Medulla oblongata (tissue), 1 donor: ENCODE results near the gene SNCA.
A peak's percentile ranks its signal among the peaks of the same experiment; 100 is the strongest.

Source experiments
- DNase-seq: peaks from one replicate; pipeline ENCODE4 v3.0.0-alpha.2; 2015; ENCODE audit errors: extremely low spot score

SNCA gene

DNA sequence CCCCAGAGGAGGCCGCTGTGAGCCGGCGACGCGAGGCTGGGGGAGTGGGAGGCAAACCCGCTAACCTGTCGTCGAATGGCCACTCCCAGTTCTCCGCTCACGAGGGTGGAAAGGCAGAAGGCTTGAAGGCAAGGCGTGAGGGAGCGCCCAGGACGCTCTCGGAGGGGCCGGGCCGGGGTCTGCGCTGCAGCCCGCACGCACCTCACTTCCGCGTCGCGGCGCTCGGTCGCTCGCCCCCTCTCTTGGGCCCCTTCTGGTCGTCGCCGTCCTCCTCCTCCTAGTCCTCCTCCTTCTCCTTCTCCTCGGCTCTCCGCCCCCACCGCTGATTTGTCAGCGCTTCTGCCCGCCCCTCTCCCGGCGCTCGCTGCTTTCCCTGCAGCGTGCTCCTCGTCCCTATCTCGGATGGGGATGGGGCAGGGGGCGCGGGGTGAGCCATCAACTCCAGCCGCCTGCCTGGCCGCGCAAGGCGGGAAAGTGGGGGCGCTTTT lies at the start of gene SNCA:
Gene SNCA, minus strand, starts transcription at position 265 of the 488 bp plus-strand sequence. CDS start 1,494 bp downstream, outside the sequence.
- DNase-seq, result peak; percentile 84

DNA sequence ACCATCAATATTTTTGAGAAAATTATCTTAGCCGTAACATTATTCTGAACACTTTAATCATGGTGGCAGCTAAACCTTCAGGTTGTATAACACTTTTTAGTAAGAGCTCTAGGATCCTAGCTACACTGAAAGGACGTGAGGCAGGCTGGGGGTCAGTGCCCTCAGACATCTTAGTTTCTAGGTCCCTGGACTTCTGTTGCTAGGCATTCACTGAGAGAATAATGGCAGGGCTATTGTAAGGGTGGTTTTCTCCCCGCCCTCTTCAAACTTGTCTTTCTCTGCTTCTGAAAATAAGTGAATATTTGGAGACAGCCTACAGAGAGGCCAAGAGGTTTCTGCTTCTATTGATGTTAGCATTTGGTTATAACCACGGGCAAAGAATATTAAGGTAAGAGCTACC lies 42.3 kb upstream of the SNCA start:
- no peak for DNase-seq

GRCh38 chr4:89878611-89879010 lies 41.6 kb upstream of the SNCA start:
- DNase-seq, result no peak

DNA sequence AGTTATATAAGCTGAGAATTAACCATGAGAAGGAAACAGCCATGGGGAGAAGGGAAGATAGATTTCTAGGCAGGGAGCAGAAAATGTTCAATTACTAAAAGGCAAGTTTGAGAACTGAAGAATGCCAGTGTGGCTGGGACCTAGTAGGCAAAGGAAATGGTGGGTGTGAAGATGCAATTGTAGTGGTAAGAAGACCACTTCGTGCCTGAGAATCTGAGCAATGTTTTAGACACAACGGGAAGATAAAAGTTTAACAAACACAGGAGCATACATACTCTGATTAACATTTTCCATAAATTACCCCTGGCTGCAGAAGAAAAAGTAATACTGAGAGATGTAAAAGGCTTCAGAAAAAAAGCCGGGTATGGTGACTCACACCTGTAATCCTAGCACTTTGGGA lies 39.6 kb upstream of the SNCA start:
- no peak for DNase-seq

DNA sequence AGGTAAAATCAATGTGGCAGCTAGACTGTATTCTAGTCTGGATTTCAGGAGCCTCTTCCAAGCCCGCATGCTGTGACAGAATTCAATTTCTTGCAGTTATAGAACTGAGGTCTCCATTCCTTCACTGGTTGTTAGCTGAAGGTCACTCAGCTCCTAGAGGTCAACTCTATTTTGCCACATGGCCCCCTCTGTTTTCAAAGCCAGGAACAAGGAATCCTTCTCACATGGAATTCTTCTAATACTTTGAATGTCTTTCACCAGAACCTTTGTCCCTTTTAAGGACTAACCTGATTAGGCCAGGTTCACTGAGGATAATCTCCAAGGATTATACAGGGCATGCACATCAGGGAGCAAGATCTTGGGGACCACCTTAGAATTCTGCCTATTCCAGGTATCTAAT lies 34.2 kb upstream of the SNCA start:
- no peak for DNase-seq

DNA sequence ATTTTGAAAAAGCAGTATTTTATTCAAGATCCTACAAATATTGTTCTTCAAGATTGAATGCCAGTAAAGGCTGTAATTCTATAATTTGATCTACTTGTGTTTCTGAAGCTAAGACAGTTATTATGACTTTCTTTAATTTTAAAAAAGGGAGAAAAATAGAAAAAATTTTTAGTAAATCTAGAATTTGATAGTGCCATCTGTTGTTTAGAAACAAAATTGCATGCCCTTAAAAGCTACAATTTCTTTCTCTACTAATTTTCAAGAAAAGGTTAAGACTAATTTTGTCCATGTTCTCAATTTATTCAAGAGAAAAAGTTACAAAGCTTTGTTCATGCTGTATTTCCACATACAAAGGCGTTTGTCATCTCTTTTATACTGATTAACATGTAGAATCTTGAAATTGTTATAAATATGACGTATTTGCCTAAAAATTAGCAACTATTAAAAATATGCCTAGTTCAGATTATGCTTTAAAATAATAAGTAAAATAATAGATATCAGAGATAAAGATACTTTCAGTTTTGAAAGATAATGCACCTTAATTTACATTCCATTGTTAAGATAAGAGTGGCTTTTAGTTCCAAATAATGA lies 32.1 kb upstream of the SNCA start:
- DNase-seq, result no peak

- no peak for DNase-seq
These were observed 31.3 kb upstream of the SNCA start for GRCh38 chr4:89868276-89868675.

- DNase-seq, result no peak
These were observed 26.6 kb upstream of the SNCA start for GRCh38 chr4:89863533-89863932.

- DNase-seq, result no peak
These were observed 24.0 kb upstream of the SNCA start for GRCh38 chr4:89860971-89861370.

- DNase-seq, result no peak
These were observed 18.3 kb upstream of the SNCA start for GRCh38 chr4:89855236-89855635.

DNA sequence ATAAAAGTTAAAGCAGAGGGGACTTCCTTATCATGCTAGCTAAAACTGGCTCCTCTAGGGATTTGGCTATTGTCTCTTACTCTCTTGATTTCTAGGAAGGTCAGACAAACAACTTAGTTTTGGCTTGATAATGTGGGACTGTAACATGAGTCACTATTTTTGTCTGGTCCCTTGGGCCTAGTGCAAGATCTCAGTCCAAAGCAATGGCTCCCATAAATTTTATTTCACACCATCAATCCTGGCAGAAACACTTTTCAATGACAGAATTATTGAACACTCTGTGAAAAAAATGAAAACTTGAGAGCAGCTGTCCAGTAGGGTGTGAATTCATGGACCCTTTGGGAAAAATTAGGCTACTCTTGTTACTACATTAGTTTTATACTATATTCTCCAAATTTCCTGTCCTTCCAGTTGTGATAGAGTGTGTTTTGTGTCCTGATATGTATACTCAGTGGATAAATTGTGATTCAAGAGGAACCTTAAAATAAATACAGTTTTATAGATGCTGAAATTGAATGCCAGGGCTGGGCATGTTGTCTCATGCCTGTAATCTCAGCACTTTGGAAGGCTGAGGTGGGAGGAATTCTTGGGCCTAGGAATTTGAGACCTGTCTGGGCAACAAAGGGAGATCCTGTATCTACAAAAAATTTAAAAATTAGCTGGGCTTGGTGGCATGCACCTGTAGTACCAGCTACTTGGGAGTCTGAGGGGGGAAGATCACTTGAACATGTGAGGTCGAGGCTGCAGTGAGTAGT lies 10.8 kb upstream of the SNCA start:
- DNase-seq, result no peak

- no peak for DNase-seq
These were observed 2.6 kb upstream of the SNCA start for GRCh38 chr4:89839558-89839957.

DNA sequence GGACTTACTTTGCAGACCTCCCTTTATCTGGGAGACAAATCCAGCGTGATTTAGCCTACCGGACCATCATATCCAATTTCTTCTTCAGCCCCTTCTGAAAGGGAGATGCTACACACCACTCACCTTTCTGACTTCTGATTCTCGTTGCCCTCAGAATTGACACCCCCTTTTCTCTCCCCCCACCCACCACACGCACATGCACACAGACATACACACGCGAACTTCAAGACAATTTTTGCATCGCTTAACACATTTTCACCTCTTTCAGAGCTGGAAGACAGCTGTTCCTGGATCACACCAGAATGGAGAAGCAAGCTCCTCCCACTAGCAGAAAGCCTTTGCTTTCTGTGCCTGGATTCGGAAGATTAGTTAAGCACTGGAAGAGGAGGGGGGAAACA lies 1.0 kb upstream of the SNCA start:
- peak; percentile 56 for DNase-seq

DNA sequence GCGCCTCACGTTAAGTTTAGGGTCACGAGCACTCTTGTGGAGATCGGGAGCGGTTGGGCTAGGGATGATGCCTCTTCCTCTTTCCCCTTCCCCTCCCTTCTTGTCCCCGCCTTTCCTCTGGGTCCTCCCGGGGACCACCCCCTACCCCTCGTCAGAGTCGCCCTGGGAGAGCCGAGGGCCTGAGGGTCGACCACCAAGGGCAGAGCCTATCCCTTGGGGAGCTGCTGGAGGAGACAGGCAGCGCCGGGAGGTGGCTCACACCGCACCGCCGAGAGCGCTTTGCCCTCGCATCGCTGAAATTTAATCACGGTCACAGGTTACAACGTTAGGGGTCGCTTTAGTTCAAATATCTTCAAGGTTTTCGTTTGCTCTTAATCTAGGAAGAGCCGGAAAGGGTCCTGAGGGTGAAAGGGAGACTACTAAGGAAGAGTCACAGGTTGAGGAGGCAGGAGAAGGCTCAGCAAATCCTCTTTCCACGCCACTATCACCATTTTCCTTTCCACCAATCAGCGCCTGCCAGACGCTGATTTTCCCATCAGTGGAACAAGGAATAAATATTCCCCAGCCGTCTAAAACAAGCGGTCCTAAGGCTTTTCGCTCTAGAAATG lies 528 bp upstream of the SNCA start:
- DNase-seq, result peak; percentile 76

DNA sequence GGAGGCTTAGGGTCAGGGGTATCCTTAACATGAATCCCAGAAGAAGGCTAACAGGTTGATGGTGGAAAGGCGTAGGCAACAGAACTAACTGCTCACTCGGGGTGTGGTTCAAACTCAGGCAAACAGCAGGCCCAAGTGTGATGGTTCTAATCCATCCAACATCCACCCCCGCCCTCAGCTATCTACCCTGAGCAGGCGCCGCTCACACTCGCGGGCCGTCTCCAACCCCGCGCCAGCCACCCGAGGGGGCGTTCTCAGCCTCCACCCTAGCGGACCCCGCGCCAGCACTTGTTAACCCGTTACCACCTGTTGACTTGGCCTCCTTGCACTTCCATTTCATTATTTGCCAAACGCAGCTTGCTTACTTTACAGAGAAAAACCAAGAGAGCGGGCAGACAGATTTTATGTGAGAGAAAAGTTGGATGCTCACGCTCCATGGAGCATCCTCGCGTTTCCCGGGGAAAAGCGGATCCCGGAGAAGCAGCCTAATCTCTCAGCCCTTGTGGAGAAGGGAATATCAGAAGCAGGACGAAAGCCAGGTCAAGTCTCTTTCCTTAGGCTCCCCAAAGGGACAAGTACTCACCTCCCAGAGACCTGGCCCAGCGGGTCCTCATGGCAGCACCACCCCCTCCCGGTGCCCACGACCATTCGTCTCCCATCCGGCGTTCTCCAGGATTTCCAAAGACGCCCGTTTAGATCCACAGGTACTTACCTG lies 773 bp downstream of the SNCA start:
- DNase-seq, result peak; percentile 51

DNA sequence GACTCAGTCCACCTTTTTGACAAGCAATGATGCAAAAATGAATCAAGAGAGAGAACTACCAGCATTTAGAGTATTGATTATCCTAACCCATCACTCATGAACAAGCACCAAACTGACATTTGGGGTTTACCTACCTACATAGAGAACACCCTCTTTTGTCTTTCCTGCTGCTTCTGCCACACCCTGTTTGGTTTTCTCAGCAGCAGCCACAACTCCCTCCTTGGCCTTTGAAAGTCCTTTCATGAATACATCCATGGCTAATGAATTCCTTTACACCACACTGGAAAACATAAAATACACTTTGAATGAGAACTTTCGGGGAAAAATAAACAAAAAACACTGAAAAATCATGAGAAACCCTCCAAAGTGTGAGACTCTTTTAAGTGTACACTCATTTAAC lies 1.5 kb downstream of the SNCA start:
- no peak for DNase-seq

DNA sequence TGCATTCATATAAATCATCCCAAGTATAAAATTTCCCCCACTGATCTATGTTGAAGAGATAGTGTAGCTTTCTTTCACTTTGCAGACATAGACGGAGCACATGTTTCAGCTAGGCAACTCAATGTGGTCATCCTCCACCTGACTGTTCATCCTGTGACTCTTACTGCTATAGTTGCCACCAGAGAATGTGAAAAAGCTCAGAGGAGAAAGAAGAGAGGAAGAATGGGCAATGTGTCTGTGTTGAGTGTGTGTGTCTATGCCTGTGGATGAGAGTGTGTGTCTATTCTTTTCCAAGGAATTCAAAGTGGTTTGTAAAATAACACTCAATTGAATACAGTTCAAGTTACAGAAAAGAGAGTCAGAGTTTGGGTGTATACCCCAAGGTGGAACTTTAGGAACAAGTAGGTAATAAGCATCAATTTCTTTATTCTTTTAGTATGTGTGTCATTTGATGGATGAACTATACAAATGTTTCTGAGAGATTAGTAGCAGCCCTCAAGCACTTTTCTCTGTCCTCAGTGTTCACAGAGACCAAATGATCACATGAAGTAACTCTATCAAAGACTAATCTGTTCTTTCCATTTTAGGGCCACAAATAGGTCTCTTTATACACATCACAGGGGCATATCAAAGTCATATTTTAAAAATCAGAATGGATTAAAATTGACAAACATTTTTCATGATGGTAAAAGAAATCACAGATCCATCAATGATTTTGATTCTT lies 2.3 kb downstream of the SNCA start:
- peak; percentile 60 for DNase-seq

GRCh38 chr4:89829470-89830138 lies 7.4 kb downstream of the SNCA start:
- DNase-seq, result peak; percentile 96

GRCh38 chr4:89823416-89823815 lies 13.5 kb downstream of the SNCA start:
- no peak for DNase-seq

DNA sequence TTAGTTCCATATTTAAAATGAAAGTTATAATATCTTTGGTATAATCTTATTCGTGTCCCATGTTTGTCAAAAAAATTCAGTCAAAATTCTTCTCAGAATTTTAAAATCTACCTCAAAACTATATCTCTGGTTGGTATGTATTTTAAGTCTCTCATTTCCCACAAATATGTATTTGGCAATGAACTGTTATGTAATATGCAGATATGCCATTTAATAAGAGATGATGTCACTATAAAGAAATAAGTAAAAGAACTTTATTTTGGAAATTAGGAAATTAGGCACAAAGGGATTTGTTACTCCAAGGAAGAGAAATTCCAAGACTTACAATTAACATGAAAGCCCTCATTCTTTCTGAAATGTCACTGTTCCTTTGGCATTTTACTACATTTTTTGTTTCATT lies 15.3 kb downstream of the SNCA start:
- DNase-seq, result no peak

- DNase-seq, result no peak
These were observed 17.0 kb downstream of the SNCA start for GRCh38 chr4:89820010-89820409.
